Activated CD4-positive, CD25-positive, alpha-beta regulatory T cell treated with anti-CD3 and anti-CD28 coated beads, Interleukin-2, amount 50 U/mL, for 72 hours (primary cell): ENCODE measurements around the gene ATP1A2.
"Not testable (repeated sequence)": the region's sequence is repeated elsewhere in the genome, so short reads cannot be mapped to it uniquely, and the experiment has no call there.

Source experiments
- DNase-seq: peaks from one replicate; pipeline ENCODE4 v3.0.0; 2021

The ATP1A2 gene

GRCh38 chr1:160126342-160126741, 10.8 kb downstream of the ATP1A2 start:
- not testable (repeated sequence) for DNase-seq

DNA sequence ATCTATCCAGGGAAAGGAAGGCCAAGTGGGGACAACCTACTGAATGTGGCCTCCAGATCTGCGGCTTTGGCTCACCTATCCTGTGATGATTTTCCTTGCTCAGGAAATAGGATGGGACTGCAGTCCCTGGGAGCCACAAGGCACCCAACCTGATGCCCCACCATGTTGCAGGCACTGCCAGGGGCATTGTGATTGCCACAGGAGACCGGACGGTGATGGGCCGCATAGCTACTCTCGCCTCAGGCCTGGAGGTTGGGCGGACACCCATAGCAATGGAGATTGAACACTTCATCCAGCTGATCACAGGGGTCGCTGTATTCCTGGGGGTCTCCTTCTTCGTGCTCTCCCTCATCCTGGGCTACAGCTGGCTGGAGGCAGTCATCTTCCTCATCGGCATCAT, 11.8 kb downstream of the ATP1A2 start:
- no peak for DNase-seq

GRCh38 chr1:160127865-160128523, 12.4 kb downstream of the ATP1A2 start:
- no peak for DNase-seq

DNA sequence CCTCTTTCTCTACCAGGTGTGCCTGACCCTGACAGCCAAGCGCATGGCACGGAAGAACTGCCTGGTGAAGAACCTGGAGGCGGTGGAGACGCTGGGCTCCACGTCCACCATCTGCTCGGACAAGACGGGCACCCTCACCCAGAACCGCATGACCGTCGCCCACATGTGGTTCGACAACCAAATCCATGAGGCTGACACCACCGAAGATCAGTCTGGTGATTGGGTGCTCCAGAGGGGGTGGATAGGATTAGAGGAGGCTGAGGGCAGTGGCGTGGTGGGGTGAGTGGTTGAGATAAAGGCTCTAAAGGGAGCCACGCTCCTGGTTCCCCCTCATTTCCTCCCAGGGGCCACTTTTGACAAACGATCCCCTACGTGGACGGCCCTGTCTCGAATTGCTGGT, 13.1 kb downstream of the ATP1A2 start:
- DNase-seq = no peak

- DNase-seq = no peak
Measured at GRCh38 chr1:160129046-160129445, 13.5 kb downstream of the ATP1A2 start.

DNA sequence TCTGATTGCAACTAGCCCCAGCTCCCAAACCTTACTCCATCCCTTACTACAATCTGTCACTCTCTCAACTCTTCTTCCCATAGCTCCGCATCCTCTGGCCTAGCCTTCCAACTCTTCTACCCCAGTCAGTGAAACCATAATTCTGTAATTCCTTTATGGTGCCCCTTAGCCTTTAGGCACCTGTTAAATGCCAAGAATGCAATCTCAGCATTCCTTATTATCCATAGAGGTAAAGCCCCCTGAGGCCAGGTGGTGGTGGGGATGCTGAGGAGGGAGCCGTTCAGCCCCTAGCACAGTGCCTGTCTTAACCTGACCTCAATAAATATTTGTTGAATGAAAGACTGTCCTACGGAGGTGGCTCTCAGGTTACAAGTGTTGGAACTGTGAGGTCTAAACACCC, 14.0 kb downstream of the ATP1A2 start:
- DNase-seq = no peak

GRCh38 chr1:160129966-160130365, 14.4 kb downstream of the ATP1A2 start:
- DNase-seq = no peak

DNA sequence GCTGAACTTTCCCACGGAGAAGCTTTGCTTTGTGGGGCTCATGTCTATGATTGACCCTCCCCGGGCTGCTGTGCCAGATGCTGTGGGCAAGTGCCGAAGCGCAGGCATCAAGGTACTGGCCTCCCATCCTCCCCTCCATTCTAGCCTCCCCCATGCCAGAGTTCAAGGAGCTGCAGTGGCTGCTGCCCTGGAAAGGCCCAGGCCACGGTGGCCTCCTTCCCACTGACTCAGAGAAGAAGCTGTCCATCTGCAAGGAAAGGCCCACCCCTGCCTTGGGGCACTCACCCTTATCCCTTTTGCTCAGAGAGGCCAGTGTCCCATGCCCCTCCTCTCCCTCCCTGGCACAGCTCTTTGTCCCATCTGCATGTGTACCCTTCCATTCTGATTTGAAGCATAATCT, 14.9 kb downstream of the ATP1A2 start:
- no peak for DNase-seq

- no peak for DNase-seq
Measured at GRCh38 chr1:160130939-160131338, 15.4 kb downstream of the ATP1A2 start.

DNA sequence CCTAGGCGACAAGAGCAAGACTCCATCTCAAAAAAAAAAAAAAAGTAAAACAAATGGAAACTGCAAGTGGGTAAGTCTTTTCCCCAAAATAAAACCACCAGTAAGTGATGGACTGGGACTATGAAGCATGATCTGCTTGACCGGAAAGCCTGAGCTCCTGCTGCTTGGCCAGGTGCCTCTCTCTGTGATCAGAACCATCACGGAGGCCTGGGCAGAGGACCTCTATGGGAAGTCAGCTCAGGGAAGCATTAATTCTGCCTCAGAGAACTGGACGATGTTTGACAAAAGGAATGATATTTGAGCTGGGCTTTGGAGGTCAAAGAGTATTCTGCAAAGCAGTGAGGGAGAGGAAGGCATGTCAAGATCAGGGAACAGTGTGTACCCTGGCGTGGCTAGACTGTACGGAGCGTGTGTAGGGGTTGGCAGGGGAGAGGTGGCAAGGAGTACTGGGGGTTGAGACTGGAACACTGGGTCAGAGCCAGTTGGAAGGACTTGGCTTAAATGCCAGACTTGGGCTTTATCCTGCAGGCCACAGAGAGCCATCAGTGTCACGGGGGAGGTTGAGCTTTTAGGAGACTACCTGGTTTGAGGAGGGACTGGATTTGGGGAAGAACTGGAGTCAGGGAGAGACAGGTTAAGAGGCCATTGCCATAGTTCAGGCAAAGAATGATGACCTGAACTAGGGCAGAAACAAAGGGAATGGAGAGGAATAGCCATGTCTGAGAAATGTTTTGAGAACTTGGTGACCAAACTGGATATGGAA, 16.4 kb downstream of the ATP1A2 start:
- no peak for DNase-seq

GRCh38 chr1:160133990-160134770, 18.6 kb downstream of the ATP1A2 start:
- no peak for DNase-seq

- no peak for DNase-seq
Measured at GRCh38 chr1:160134791-160135572, 19.4 kb downstream of the ATP1A2 start.

DNA sequence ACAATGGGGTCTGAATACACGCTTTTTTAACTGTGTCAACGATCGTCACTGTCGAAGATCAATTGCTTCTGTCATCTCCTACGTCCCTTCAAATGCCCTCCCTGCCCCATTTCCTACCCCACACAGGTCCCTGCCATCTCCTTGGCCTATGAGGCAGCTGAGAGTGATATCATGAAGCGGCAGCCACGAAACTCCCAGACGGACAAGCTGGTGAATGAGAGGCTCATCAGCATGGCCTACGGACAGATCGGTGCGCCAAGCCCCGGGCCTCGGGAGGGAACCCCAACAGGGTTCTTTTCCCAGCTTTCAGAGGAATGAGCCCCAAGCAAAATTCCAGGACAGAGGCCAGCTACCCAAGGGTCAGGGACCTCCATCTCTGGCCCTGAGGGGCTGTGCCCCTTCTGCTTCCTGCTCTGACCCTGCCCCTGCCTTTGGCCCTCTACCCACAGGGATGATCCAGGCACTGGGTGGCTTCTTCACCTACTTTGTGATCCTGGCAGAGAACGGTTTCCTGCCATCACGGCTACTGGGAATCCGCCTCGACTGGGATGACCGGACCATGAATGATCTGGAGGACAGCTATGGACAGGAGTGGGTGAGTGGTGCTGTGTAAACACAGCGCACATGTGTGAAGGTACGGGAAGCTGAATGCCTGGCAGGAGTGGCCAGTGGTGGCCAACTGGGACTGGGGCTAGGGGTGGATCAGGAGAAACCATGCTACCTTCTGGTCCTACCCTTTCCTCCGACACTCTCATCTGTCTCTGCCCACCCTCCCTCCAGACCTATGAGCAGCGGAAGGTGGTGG, 20.8 kb downstream of the ATP1A2 start:
- DNase-seq = no peak

DNA sequence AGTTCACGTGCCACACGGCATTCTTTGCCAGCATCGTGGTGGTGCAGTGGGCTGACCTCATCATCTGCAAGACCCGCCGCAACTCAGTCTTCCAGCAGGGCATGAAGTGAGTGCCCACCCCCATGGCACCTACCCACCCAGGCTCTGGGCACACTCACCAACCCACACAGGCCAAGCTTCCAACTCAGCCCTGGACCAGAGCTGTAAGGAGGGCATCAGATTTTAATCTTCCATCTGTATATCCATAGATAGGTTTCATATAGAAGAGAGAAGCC, 21.3 kb downstream of the ATP1A2 start:
- DNase-seq = no peak

DNA sequence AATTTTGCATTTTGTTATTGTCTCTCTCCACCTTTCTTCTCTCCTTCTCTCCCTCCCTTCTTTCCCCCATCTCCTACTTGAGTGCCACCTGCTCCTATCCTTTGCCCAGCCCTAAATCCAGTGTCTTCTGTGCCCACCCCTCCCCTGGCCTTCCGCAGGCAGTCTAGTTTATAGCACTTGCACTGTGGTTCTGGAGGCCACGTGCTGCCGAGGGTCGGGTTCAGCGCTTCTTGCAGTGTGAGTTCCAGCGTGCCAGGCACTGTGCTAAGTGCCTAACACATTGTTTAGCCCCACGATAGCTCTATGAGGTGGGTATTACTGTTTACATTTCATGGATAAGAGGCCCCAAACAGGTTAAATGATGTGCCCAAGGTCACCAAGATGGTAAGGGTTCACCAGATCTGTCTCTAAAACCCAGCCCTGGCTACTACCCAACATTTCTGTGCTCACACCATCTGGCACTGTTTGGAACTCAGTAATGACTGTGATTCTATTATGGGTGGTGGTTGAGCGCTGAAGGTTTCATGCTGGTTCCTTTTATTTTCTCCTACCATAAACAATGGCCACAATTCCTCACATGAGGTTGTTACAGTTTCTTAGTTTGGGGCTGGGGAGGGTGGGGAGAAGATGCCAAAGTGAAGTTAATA, 21.8 kb downstream of the ATP1A2 start:
- no peak for DNase-seq

DNA sequence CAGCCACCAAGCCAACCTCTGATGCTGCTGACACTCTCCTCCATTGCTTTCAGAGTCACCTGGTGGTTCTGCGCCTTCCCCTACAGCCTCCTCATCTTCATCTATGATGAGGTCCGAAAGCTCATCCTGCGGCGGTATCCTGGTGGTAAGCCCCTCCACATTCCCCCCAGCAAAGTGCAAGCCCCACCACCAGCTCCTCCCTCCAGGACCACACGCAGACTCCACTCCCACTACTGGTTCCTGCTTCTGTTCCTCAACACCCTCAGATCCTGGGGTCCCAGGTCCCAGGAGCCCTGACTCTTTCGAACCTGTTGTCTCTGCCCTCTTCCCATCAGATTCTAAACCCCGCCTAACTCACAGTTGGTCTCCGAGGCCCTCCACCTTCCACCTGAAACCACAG, 24.3 kb downstream of the ATP1A2 start:
- DNase-seq = no peak

- no peak for DNase-seq
Measured at GRCh38 chr1:160143695-160144094, 28.1 kb downstream of the ATP1A2 start.

DNA sequence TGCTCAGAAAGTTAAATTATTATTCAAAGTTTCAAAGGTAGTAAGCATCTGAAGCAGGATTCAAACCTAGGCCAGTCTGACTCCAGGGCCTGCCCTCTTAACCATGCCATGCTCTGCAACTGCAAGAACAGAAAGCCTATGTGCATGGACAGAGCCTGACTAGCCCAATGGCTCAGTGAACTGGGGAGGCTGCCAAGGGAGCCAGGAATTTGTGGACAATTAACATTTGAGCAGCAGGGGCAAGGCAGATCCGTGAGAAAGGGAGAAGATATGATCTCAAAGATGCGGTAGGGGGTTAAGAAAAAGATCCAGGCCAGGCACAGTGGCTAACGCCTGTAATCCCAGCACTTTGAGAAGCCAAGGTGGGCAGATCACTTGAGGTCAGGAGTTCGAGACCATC, 29.4 kb downstream of the ATP1A2 start:
- DNase-seq = no peak

DNA sequence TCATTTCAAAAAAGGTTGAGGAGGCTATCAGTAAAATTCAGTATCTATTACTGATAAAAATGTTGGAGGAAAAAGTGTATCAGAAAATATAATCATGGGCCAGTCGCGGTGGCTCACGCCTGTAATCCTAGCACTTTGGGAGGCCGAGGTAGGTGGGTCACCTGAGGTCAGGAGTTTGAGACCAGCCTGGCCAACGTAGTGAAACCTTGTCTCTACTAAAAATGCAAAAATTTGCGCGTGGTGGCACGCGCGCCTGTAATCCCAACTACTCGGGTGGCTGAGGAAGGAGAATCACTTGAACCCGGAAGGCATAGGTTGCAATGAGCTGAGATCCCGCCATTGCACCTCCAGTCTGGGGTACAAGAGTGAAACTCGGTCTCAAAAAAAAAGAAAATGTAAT, 30.5 kb downstream of the ATP1A2 start:
- DNase-seq = no peak

GRCh38 chr1:160148121-160148520, 32.6 kb downstream of the ATP1A2 start:
- DNase-seq = no peak

- no peak for DNase-seq
Measured at GRCh38 chr1:160149233-160149632, 33.7 kb downstream of the ATP1A2 start.

DNA sequence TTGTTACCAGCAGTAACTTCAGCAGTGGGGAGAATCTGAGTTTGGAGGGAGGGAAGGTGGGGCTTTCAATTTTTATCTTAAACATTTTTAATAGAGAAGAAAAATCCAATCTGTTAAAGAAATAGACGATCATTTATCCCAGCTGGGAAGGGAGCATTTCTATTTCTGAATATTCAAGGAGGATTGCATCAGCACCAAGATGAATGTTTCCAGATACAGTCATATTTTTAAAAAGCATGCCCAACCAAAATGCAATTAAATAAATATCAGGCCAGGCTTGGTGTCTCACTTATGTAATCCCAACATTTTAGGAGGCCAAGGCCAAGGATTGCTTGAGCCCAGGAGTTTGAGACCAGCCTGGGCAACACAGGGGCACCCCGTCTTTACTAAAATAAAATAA, 34.2 kb downstream of the ATP1A2 start:
- DNase-seq = no peak
